ENCODE results near the gene TUBA4A.

GRCh38 chr2:219247678-219248642 lies 5.8 kb downstream of the TUBA4A start:
- TF ChIP-seq E2F1 (CRISPR knock-in tag; IDR thresholded peaks at IDR 0.05) (no peak), IRF2 (CRISPR knock-in tag; IDR thresholded peaks at IDR 0.05; ENCODE audit: borderline replicate concordance, low read depth) (no peak), CREB1 (CRISPR knock-in tag; IDR thresholded peaks at IDR 0.05) (no peak), TEAD4 (CRISPR knock-in tag; IDR thresholded peaks at IDR 0.05) (no peak), ZMAT4 (CRISPR knock-in tag; IDR thresholded peaks at IDR 0.05) (no peak), ZNF416 (CRISPR knock-in tag; IDR thresholded peaks at IDR 0.05) (no peak)
- TF ChIP-seq, protein P1, sequence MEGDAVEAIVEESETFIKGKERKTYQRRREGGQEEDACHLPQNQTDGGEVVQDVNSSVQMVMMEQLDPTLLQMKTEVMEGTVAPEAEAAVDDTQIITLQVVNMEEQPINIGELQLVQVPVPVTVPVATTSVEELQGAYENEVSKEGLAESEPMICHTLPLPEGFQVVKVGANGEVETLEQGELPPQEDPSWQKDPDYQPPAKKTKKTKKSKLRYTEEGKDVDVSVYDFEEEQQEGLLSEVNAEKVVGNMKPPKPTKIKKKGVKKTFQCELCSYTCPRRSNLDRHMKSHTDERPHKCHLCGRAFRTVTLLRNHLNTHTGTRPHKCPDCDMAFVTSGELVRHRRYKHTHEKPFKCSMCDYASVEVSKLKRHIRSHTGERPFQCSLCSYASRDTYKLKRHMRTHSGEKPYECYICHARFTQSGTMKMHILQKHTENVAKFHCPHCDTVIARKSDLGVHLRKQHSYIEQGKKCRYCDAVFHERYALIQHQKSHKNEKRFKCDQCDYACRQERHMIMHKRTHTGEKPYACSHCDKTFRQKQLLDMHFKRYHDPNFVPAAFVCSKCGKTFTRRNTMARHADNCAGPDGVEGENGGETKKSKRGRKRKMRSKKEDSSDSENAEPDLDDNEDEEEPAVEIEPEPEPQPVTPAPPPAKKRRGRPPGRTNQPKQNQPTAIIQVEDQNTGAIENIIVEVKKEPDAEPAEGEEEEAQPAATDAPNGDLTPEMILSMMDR (IDR thresholded peaks at IDR 0.05), result no peak
- TF ChIP-seq, protein P2, sequence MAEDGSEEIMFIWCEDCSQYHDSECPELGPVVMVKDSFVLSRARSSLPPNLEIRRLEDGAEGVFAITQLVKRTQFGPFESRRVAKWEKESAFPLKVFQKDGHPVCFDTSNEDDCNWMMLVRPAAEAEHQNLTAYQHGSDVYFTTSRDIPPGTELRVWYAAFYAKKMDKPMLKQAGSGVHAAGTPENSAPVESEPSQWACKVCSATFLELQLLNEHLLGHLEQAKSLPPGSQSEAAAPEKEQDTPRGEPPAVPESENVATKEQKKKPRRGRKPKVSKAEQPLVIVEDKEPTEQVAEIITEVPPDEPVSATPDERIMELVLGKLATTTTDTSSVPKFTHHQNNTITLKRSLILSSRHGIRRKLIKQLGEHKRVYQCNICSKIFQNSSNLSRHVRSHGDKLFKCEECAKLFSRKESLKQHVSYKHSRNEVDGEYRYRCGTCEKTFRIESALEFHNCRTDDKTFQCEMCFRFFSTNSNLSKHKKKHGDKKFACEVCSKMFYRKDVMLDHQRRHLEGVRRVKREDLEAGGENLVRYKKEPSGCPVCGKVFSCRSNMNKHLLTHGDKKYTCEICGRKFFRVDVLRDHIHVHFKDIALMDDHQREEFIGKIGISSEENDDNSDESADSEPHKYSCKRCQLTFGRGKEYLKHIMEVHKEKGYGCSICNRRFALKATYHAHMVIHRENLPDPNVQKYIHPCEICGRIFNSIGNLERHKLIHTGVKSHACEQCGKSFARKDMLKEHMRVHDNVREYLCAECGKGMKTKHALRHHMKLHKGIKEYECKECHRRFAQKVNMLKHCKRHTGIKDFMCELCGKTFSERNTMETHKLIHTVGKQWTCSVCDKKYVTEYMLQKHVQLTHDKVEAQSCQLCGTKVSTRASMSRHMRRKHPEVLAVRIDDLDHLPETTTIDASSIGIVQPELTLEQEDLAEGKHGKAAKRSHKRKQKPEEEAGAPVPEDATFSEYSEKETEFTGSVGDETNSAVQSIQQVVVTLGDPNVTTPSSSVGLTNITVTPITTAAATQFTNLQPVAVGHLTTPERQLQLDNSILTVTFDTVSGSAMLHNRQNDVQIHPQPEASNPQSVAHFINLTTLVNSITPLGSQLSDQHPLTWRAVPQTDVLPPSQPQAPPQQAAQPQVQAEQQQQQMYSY (CRISPR knock-in tag; IDR thresholded peaks at IDR 0.05), result no peak
- TF ChIP-seq, protein P3, sequence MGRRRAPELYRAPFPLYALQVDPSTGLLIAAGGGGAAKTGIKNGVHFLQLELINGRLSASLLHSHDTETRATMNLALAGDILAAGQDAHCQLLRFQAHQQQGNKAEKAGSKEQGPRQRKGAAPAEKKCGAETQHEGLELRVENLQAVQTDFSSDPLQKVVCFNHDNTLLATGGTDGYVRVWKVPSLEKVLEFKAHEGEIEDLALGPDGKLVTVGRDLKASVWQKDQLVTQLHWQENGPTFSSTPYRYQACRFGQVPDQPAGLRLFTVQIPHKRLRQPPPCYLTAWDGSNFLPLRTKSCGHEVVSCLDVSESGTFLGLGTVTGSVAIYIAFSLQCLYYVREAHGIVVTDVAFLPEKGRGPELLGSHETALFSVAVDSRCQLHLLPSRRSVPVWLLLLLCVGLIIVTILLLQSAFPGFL (CRISPR knock-in tag; IDR thresholded peaks at IDR 0.05; ENCODE audit: borderline replicate concordance), result no peak
- TF ChIP-seq, protein P4, sequence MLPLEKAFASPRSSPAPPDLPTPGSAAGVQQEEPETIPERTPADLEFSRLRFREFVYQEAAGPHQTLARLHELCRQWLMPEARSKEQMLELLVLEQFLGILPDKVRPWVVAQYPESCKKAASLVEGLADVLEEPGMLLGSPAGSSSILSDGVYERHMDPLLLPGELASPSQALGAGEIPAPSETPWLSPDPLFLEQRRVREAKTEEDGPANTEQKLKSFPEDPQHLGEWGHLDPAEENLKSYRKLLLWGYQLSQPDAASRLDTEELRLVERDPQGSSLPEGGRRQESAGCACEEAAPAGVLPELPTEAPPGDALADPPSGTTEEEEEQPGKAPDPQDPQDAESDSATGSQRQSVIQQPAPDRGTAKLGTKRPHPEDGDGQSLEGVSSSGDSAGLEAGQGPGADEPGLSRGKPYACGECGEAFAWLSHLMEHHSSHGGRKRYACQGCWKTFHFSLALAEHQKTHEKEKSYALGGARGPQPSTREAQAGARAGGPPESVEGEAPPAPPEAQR (CRISPR knock-in tag; IDR thresholded peaks at IDR 0.05), result no peak

Measured in WTC11 (cell line).